MM.1S (cell line): ENCODE data around the gene PTTG2.

Source experiments
- DNase-seq: peaks from one replicate; pipeline ENCODE4 v3.0.0-alpha.2; 2015
- H2AFZ ChIP-seq: fragments of 300-600 bp; sonication (generic); 2 replicates; pipeline ENCODE4 v1.6.0; 2016; ENCODE audit warnings: antibody characterized with exemption, low read length
- H3F3A ChIP-seq: fragments of 300-600 bp; sonication (generic); 2 replicates; pipeline ENCODE4 v1.6.1; 2016; ENCODE audit warnings: mild to moderate bottlenecking, antibody characterized with exemption, low read length, moderate library complexity, mixed read lengths; ENCODE audit not compliant: insufficient read depth
- H3K27ac ChIP-seq: fragments of 300-600 bp; sonication (generic); 2 replicates; pipeline ENCODE4 v1.5.1; 2016; ENCODE audit warnings: mild to moderate bottlenecking, low read length
- H3K27me3 ChIP-seq: fragments of 300-600 bp; sonication (generic); replicated peaks from 2 replicates; pipeline ENCODE4 v1.6.0; 2016; ENCODE audit warnings: low read length; ENCODE audit not compliant: insufficient read depth
- H3K36me3 ChIP-seq: fragments of 300-600 bp; sonication (generic); replicated peaks from 2 replicates; pipeline ENCODE4 v1.6.1; 2016; ENCODE audit warnings: mild to moderate bottlenecking, low read length, mixed read lengths; ENCODE audit not compliant: insufficient read depth
- H3K4me1 ChIP-seq: fragments of 300-600 bp; sonication (generic); 2 replicates; pipeline ENCODE4 v1.6.1; 2016; ENCODE audit warnings: low read length, mixed read lengths
- H3K4me2 ChIP-seq: fragments of 300-600 bp; sonication (generic); 2 replicates; pipeline ENCODE4 v1.6.0; 2016; ENCODE audit warnings: low read depth, low read length
- H3K4me3 ChIP-seq: fragments of 300-600 bp; sonication (generic); 2 replicates; pipeline ENCODE4 v1.5.1; 2016; ENCODE audit warnings: low read length, mixed read lengths
- H3K79me2 ChIP-seq: fragments of 300-600 bp; sonication (generic); 2 replicates; pipeline ENCODE4 v1.6.1; 2016; ENCODE audit warnings: mixed run types, low read length, mixed read lengths
- H3K9ac ChIP-seq: fragments of 300-600 bp; sonication (generic); 2 replicates; pipeline ENCODE4 v1.6.1; 2016; ENCODE audit warnings: low read length, mixed read lengths
- H3K9me2 ChIP-seq: fragments of 300-600 bp; sonication (generic); replicated peaks from 2 replicates; pipeline ENCODE4 v1.6.1; 2016; ENCODE audit warnings: mild to moderate bottlenecking, low read length, mixed read lengths; ENCODE audit not compliant: insufficient read depth
- H3K9me3 ChIP-seq: fragments of 300-600 bp; sonication (generic); replicated peaks from 2 replicates; pipeline ENCODE4 v1.6.1; 2016; ENCODE audit warnings: mild to moderate bottlenecking, low read length, mixed read lengths; ENCODE audit not compliant: insufficient read depth
- H4K20me1 ChIP-seq: fragments of 300-600 bp; sonication (generic); 2 replicates; pipeline ENCODE4 v1.6.1; 2016; ENCODE audit warnings: mild to moderate bottlenecking, low read length, moderate library complexity, mixed read lengths; ENCODE audit not compliant: insufficient read depth
- EZH2 ChIP-seq: fragments of 300-600 bp; sonication (generic); optimal IDR thresholded peaks from 2 replicates; pipeline ENCODE3; 2017; ENCODE audit warnings: low read depth, mild to moderate bottlenecking, antibody characterized with exemption, low read length, mixed read lengths
- EZH2phosphoT487 ChIP-seq: fragments of 300-600 bp; sonication (generic); IDR thresholded peaks from 2 replicates; pipeline ENCODE4 v1.6.1; 2018; ENCODE audit warnings: antibody characterized with exemption, low read length
- TF ChIP-seq, protein P1 (sequence below): fragments of 300-600 bp; sonication (generic); IDR thresholded peaks from 2 replicates; pipeline ENCODE4 v1.5.1; 2016; ENCODE audit warnings: antibody characterized with exemption, low read length, mixed read lengths

The PTTG2 gene

DNA sequence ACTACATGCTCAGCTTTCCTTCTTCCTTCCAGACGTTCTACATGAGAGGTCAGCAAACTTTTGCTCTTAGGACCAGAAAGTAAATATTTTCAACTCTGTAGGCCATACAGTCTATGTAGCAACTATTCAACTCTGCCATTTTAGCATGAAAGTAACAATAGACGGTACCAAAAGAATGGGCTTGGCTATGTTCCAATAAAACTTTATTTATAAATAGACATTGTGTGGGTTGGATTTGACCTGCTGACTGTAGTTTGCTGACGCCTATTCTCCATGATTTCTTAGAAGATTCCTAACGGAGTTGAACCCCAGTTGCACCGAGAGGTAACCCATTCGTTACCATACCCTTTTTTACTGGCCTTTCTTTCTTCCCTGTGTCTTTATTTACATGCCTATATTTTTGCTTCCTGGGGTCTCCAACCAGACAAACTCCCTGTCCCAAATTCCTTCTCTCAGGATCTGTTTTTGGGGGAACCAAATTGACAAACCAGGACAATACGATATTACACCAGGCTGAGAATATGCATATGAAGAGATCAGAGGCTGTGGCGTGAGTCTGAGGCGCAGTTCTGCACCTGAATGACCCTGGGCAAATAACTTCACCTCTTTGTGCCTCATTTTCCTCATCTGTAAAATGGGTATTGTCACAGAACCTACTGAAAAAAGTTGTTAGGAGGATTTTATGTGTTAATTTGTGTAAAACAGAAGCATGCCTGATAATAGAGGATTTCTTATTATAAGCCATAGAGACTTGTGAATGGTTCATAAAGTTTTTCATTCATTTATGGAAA lies 10.4 kb upstream of the PTTG2 start:
- no peaks in the 10 kb centered on the region for H3F3A ChIP-seq

DNA sequence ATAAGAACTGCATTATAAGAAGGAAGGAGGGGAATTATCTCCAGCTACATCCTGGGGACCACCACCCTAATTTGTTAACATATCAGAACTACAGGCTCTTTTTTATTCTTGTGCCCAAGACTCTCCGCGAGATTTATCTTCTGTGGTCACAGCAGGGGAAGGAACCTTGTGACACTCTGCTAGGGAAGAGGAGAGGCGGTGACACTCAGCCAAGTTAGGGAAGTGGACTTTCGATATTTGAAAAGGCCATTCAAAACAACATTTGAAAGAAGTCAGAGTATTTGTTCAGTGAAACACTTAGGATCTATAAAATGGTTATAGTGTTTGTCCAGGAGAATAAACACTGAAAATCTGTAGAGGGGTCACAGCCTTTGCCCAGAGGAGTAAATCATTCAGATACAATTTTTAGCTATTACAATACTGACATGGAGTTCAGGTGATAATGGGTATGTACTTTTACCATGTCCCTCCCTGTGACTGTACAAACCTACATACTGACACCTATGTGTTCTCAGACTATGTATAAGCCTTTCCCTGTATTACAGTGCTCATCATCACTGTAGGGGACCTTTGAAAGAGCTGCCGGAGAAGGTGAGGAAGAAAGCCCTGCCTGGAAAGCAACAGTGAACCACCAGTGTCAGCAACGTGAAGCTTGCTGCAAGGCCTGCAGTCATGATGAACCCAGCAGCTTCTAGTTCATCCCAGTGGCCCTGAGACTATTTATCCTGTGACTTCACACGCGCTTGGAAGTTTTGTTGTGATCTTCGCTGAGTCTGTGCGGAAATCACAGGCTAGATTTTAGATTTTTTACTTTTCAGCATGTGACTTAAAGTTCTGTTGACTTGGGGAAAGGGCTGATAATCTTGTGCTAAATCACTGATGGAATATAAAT lies 8.5 kb upstream of the PTTG2 start:
- no peaks in the 10 kb centered on the region for H3K27me3 ChIP-seq
- H3K36me3 ChIP-seq = no peaks in the 10 kb centered on the region
- TF ChIP-seq, protein P1, sequence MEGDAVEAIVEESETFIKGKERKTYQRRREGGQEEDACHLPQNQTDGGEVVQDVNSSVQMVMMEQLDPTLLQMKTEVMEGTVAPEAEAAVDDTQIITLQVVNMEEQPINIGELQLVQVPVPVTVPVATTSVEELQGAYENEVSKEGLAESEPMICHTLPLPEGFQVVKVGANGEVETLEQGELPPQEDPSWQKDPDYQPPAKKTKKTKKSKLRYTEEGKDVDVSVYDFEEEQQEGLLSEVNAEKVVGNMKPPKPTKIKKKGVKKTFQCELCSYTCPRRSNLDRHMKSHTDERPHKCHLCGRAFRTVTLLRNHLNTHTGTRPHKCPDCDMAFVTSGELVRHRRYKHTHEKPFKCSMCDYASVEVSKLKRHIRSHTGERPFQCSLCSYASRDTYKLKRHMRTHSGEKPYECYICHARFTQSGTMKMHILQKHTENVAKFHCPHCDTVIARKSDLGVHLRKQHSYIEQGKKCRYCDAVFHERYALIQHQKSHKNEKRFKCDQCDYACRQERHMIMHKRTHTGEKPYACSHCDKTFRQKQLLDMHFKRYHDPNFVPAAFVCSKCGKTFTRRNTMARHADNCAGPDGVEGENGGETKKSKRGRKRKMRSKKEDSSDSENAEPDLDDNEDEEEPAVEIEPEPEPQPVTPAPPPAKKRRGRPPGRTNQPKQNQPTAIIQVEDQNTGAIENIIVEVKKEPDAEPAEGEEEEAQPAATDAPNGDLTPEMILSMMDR = no peak
- TF ChIP-seq EZH2 (no peak), EZH2phosphoT487 (no peak)
- peaks cover 9% of the 10 kb centered on the region for H3K79me2 ChIP-seq
- no peak for DNase-seq
- no peak overlapping the region for H3K4me3 ChIP-seq
- no peaks in the 10 kb centered on the region for H3F3A ChIP-seq
- no peak overlapping the region for H3K4me2 ChIP-seq
- no peak overlapping the region for H3K9ac ChIP-seq
- H3K4me1 ChIP-seq = no peaks in the 10 kb centered on the region
- H3K27ac ChIP-seq = no peak overlapping the region
- no peaks in the 10 kb centered on the region for H3K9me2 ChIP-seq
- no peaks in the 10 kb centered on the region for H3K9me3 ChIP-seq
- H4K20me1 ChIP-seq = no peaks in the 10 kb centered on the region
- H2AFZ ChIP-seq = no peak overlapping the region

More for the DNA sequence above, 10.4 kb upstream of the PTTG2 start:
- Histone ChIP-seq H3K4me2 (no peak overlapping the region), H3K9me2 (no peaks in the 10 kb centered on the region), H3K9me3 (no peaks in the 10 kb centered on the region), H3K27ac (no peak overlapping the region), H3K9ac (no peak overlapping the region), H3K27me3 (no peaks in the 10 kb centered on the region), H3K4me1 (no peaks in the 10 kb centered on the region), H3K4me3 (no peak overlapping the region), H3K36me3 (no peaks in the 10 kb centered on the region), H4K20me1 (no peaks in the 10 kb centered on the region), H2AFZ (no peak overlapping the region), H3K79me2 (peaks cover 13% of the 10 kb centered on the region)
- DNase-seq = no peak
- TF ChIP-seq, protein P1 = no peak
- TF ChIP-seq EZH2 (no peak), EZH2phosphoT487 (no peak)

DNA sequence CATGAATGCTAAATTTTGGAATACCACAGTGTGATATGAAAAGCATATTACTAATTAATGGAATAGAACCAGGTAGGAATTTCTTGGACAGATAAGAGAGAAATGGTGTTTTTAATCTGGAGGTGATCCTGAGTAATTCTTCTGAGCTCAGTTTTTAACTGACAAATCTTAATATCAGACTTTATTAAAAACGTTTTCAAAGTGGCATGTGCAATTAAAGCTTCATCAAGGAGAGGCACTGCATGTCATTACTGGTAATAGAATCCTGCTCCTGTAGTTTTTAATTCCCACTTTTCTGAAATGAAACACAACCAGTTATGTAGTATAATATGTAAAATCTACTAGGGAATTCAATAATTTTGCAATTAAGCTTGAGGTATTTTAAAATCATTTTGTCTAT lies 7.0 kb upstream of the PTTG2 start:
- H3K9ac ChIP-seq = no peak overlapping the region
- H3K4me3 ChIP-seq = no peak overlapping the region
- no peaks in the 10 kb centered on the region for H3K4me1 ChIP-seq
- H3K4me2 ChIP-seq = no peak overlapping the region
- H3K36me3 ChIP-seq = no peaks in the 10 kb centered on the region
- H3K79me2 ChIP-seq = peaks cover 9% of the 10 kb centered on the region
- H3K9me2 ChIP-seq = no peaks in the 10 kb centered on the region
- no peak overlapping the region for H2AFZ ChIP-seq
- H3K27me3 ChIP-seq = no peaks in the 10 kb centered on the region
- no peak for TF ChIP-seq EZH2phosphoT487
- no peak for TF ChIP-seq EZH2
- TF ChIP-seq, protein P1 = no peak
- no peak overlapping the region for H3K27ac ChIP-seq
- no peak for DNase-seq
- H3F3A ChIP-seq = no peaks in the 10 kb centered on the region
- H4K20me1 ChIP-seq = no peaks in the 10 kb centered on the region
- no peaks in the 10 kb centered on the region for H3K9me3 ChIP-seq
